GM13977 (cell line): ENCODE results near the gene NES.

ENCODE experiments used
- DNase-seq: peaks from one replicate; pipeline ENCODE4 v3.0.0; 2012; ENCODE audit warnings: low spot score
- CTCF ChIP-seq: IDR thresholded peaks from 2 replicates; pipeline ENCODE4 v1.5.1; 2012; ENCODE audit warnings: mild to moderate bottlenecking, control low read depth; ENCODE audit not compliant: insufficient read depth; ENCODE audit errors: extremely low read depth, missing control alignments
- in situ Hi-C: fragments of 300-500 bp; cut with MboI; formaldehyde crosslinking; loops from one replicate; pipeline ENCODE4 v1.12.0; 2022; ENCODE audit warnings: low sequenced_read_pairs, low pct_unique_long_range_greater_than_20kb, mixed read lengths, inconsistent platforms; ENCODE audit not compliant: unreplicated experiment

Gene NES

GRCh38 chr1:156663178-156663577 is 14.0 kb downstream of the NES start:
- no peak for TF ChIP-seq CTCF
- DNase-seq, result no peak
- in situ Hi-C loops, result no loop called here

- in situ Hi-C loops, result no loop called here
These were observed 14.5 kb downstream of the NES start for GRCh38 chr1:156662800-156663055.

DNA sequence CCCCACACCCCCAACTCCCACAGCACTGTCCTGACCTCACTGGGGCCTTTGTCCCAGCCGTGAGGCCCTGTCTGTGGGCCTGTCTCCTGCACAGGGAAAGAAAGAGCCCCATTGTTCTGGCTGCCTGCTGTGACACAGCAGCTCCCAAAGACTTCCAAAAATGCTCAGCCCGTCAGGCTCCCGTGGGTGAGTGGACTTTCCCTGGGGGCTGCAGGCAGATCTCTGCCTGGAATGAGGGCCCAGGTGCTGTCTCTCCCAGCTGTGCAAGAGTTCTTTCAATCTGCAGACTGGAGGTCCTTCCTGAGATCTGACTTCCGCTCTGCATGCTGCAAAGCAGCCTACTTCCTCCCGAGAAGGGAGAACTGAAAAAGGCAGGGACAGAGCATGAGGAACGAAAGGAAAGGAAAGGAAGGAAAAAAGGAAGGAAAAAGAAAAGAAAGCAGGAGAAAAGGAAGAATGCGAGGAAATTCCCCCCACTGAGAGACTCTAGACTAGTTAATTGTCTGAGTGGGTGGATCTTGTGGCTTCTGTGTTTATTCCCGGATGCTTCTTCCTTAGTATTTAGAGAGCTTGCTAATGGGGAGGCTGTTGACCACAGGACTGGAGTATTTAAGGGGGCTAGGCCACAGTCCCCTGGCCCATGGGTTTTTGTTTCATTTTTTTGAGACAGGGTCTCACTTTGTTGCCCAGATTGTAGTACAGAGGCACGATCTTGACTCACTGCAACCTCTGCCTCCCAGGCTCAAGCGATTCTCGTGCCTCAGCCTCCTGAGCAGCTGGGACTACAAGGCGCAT is 15.0 kb downstream of the NES start:
- DNase-seq, result no peak
- TF ChIP-seq CTCF, result no peak
- in situ Hi-C loops, result no loop called here

More at GRCh38 chr1:156662800-156663055, 14.5 kb downstream of the NES start:
- no peak for TF ChIP-seq CTCF
- no peak for DNase-seq

GRCh38 chr1:156660752-156661112 is 16.5 kb downstream of the NES start:
- TF ChIP-seq CTCF, result no peak
- in situ Hi-C loops, result no loop called here

GRCh38 chr1:156659988-156660751 is 17.0 kb downstream of the NES start:
- in situ Hi-C loops, result no loop called here
- peak; percentile 98 for DNase-seq
- peak; percentile 100 for TF ChIP-seq CTCF

More at GRCh38 chr1:156660752-156661112, 16.5 kb downstream of the NES start:
- DNase-seq, result no peak

GRCh38 chr1:156659661-156659987 is 17.6 kb downstream of the NES start:
- DNase-seq, result no peak
- TF ChIP-seq CTCF, result no peak
- in situ Hi-C loops, result no loop called here
